ENCODE measurements around the gene NPHP3.
"Not testable (repeated sequence)": the region's sequence is repeated elsewhere in the genome, so short reads cannot be mapped to it uniquely, and the experiment has no call there.

The NPHP3 gene, protein sequence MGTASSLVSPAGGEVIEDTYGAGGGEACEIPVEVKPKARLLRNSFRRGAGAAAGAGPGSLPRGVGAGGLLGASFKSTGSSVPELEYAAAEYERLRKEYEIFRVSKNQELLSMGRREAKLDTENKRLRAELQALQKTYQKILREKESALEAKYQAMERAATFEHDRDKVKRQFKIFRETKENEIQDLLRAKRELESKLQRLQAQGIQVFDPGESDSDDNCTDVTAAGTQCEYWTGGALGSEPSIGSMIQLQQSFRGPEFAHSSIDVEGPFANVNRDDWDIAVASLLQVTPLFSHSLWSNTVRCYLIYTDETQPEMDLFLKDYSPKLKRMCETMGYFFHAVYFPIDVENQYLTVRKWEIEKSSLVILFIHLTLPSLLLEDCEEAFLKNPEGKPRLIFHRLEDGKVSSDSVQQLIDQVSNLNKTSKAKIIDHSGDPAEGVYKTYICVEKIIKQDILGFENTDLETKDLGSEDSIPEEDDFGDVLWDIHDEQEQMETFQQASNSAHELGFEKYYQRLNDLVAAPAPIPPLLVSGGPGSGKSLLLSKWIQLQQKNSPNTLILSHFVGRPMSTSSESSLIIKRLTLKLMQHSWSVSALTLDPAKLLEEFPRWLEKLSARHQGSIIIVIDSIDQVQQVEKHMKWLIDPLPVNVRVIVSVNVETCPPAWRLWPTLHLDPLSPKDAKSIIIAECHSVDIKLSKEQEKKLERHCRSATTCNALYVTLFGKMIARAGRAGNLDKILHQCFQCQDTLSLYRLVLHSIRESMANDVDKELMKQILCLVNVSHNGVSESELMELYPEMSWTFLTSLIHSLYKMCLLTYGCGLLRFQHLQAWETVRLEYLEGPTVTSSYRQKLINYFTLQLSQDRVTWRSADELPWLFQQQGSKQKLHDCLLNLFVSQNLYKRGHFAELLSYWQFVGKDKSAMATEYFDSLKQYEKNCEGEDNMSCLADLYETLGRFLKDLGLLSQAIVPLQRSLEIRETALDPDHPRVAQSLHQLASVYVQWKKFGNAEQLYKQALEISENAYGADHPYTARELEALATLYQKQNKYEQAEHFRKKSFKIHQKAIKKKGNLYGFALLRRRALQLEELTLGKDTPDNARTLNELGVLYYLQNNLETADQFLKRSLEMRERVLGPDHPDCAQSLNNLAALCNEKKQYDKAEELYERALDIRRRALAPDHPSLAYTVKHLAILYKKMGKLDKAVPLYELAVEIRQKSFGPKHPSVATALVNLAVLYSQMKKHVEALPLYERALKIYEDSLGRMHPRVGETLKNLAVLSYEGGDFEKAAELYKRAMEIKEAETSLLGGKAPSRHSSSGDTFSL (N-terminal part only)

GRCh38 chr3:132722165-132723023, at the start of gene NPHP3:
TSS of gene NPHP3 (minus strand) at chr3:132722409. CDS start at chr3:132722355, 54 bp downstream.
- peak; percentile 97 to 99 for DNase-seq

- no peak for DNase-seq
Observed at GRCh38 chr3:132758740-132759139, 36.5 kb upstream of the NPHP3 start.

GRCh38 chr3:132756108-132756650, 34.0 kb upstream of the NPHP3 start:
- DNase-seq: no peak

DNA sequence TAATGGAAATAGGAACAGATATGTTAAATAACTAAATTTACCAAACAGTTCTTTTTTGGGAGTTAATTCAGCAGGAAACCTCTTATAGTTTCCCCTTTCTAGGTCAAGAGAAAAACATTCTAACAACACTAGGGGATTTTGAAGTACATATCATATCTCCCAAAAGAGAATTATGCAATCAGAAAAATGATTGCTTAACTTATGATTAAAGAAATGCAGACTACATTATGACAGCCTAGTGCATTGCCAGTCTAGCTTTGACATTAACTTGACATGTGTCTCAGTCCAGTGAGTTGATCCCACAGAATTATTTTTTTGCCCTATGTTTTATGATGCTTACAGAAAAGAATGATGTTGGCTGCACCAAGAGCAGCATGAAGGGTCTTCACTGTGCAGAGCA, 31.7 kb upstream of the NPHP3 start:
- DNase-seq: peak in 1 of 2 experiments; percentile 4

DNA sequence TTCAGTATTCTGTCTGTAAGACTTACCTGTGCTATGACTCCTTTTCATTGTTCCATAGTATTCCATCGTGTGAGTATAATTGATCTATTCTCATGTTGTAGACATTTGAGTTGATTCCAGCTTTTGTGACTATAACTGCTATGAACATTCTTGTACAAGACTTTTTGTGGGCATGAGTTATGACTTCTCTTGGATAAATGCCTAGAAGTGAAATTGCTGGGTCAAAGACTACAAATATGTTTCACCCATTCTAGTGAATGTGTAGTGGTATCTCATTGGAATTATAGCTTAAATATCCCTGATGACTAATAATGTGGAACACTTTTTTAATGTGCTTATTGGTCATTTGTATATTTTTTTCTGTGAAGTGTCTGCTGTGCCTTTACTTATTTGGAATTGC, 27.6 kb upstream of the NPHP3 start:
- no peak for DNase-seq

DNA sequence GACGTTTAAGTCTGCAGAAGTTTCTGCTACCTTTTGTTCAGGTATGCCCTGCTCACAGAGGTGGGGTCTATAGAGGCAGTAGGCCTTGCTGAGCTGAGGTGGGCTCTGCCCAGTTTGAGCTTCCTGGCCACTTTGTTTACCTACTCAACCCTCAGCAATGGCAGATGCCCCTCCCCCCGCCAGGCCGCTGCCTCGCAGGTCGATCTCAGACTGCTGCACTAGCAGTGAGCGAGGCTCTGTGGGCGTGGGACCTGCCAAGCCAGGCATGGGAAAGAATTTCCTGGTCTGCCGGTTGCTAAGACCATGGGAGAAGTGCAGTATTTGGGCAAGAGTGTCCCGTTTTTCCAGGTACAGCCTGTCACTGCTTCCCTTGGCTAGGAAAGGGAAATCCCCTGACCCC, 24.5 kb upstream of the NPHP3 start:
- DNase-seq: not testable (repeated sequence)

DNA sequence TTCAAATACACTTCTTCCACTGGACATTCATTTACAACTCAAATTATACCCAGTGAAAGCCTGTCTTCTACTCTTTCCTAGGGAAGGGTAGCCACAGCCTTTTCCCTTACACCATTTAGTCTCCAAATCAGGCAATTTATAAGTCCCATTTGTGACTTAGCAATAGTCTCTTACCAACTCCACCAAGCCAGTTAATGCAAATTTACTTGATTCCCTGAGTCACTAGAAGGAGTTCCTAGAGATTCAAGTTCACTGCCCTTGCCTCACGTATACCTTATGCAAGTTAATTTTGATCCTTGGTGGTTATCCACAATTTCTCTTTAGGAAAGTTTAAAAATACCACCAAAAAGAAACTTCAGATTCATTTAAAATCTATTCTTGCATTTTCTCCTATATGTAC, 16.1 kb upstream of the NPHP3 start:
- no peak for DNase-seq

DNA sequence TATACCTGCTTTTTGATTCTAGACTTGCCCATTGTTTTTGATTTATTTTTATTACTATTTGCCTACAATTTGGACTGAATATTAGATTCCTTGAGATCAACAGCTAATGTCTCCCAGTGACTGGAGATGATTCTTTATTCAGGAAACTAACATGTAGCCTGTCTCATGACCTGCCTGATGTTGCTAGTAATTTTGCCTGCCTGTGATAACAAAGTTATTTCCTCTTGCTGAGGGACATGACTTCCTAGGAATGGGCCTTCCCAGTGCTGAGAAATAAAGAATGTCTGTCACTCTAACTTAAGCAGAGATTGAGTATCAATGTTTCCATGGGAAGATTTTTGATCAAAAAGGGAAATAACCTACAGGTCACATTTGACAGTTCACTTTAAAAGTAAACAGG, 13.4 kb upstream of the NPHP3 start:
- DNase-seq: no peak

DNA sequence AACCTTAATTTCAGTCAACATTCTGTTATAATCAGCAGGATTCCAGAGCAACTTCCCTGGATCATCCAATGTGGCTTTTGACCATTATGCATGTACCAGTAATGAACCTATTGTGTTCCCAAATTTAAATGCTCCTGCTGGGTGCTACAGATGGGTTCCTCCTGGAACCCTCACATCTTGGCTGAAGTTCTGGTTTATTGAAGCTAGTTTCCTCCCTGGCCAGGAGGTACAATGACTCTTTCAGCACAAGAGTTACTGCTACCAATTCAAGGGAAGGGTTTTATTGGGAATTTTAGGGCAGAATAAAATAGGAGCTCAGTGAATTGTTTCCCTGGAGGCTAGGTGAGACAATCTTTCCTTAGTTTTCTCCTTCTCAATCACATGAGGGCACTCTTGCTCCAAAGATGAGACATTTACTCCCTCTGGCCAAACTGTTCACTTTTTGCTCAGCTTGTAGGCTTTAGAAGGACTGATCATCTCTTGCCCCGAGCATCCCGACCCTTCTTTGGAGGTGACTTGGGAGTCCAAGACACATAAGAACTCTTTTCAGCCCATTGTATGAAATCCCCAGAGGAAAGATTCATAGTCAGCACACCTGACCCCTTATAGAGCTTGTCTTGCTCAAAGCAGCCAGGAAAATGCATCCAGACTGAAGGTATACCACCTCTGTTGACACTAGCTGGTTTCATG, 8.8 kb upstream of the NPHP3 start:
- DNase-seq: peak; percentile 37 to 39

GRCh38 chr3:132726341-132726823, 4.2 kb upstream of the NPHP3 start:
- peak; percentile 73 to 75 for DNase-seq

DNA sequence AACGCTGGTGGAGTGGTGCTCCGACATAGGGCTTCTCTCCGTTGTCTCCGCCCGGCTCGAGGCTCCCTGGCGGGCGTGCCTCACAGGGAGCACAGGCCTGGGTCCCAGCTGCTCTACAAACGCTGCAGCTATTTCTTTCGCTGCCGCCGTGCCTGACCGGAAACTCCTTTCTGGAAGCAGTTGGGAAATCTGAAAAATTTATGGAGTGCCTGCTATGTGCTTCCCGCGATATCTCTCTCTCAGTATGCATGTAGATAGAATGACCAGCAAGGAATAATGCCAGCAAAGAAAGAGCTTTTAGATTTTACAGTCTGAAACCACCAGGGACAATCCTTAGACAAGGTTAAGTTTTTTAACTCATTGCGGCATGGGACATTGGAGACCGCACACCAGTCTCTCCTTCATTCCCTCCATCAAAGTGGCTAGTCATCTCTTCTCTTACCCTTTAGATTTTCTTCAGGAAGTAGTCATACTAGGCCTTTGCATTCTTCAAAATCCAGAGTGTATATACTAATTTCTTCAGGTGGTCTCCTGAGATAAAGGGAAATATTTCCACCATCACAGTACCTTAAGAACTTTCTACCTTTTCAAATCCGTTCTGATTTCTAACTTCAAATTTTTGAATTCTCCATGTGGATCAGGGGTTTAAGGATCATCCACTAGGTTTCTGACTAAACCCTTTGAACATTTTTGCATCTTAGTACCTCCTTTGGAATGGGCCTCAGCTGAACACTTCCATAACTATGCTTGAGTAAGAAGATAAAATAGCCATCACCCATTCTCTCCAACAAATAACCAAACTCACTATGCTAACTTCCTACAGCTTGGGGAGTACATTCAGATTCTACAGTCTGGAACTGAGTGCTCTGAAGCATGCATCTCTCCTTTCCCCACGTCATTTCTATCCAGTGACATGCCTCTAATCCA, 1.1 kb upstream of the NPHP3 start:
- DNase-seq: peak; percentile 48 to 57

- peak; percentile 48 to 50 for DNase-seq
Observed at GRCh38 chr3:132721479-132722164, 587 bp downstream of the NPHP3 start.

DNA sequence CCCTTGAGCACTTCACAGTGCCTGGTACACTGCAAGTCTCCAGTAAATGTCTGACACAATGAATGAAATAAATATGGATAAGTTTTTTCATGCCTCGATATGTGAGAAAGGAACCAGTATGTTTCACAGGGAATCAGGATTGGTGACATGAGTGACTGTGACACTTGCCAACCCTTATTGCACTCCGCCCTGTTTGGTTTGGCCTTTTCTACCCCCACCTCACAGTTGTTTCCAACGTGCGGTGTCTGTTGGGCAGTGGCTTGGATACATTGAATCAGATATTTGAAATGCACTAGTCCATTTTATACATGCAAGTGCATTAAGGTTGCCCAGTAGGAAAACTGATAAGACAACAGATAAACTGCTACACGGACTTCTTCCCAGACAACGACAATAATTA, 2.0 kb downstream of the NPHP3 start:
- no peak for DNase-seq

GRCh38 chr3:132716372-132716771, 5.8 kb downstream of the NPHP3 start:
- DNase-seq: no peak

GRCh38 chr3:132713977-132714727, 8.1 kb downstream of the NPHP3 start:
- DNase-seq: no peak

DNA sequence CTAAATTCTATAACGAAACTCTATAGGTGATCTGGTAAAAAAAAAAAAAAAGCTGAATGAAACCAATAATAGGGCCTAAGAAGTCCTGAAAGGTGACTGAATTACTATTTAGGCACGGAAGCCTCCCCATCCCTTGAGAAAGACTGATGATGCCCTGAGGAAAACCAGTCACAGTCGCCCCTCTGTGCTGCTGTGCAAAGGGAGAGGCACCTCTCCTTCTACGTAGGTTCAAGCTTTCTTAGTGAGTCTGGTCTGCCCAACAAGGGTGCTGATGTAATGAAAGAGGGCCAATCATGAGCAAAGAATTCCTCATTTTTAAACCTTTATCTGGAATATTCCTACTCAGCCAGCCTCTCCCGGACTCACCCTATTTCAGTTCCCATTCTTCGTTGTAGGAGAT, 11.9 kb downstream of the NPHP3 start:
- no peak for DNase-seq

DNA sequence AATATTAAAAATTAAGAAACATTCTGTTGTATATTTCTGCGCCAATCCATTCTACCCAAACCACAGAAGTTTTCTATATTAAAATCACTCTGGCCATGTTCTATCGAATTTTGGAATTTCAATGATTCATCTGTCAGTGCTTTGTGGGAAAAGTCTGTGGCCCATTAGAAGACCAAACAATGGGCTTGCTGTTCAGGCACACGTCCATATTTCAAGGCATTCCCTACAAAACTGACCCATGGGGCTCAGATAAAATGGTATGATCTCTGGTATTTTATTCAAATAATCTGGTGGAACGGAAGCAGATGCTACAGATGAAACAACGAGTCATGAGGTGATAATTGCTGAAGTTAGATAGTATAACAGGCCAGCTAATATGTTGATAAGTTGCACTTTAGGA, 12.4 kb downstream of the NPHP3 start:
- no peak for DNase-seq

DNA sequence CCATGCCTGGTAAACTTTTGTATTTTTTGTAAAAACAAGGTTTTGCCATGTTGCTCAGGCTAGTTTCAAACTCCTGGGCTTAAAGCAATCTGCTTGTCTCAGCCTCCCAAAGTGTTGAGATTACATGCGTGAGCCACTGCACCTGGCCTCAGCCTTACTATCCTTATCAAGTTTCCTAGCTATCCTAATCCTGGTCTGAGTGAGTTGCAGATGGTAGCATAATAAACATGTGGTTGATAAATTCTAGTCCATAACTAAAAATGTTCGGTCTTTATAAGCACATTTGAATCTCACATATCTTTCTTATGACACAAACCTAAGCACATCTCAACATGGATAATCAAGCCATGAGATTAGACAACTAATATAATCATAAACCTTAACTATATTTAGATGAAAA, 18.5 kb downstream of the NPHP3 start:
- DNase-seq: no peak
